Measurements from ENCODE around the gene CHRM1. TPM values are rescaled to one million over a fixed set of nuclear protein-coding genes. Genes with fewer than 3 reads are reported as not detected.
A peak's percentile ranks its signal among the peaks of the same experiment; 100 is the strongest.

CHRM1 gene
- total RNA-seq, 5 donors from 2014 or later (not counting 1 experiment from before 2014, with no cell fraction given): not detected

DNA sequence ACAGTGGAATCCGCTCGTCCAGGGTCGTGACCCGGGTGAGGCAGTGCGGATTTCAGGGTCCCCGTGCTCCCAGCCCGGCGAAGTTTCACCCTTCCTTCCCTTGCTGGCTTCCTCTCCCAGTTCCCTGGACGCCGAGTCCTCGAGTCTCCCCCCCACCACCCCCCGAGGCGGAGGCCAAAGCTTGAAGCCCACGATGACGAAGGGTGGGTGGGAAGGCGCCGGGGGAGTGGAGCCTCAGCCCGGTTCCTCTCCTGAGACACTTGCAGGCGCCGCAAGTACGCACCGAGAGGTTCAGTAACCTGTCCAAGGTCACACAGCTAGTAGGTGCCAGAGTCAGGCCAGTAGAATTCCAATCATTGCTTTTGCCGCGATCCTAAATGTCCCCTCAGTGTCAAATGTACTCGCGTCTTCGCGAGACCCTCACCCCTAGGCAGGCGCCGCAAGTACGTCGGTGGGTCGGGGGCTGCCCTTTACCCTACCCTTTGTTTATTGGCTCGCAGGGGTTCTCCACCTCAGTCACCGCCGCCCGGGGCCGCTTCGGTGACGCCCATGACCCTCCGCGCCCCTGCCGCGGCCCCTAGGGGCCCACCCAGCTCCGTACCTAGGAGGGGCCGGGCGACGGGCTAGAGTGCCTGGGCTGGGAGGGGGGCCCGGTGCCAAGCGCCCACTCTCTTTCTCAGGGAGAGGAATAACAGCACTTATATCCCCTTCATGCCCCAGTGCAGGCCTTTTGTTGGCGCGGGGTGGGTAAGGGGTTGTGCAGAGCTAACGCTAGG is 5.7 kb upstream of the CHRM1 start:
- no peaks in the 10 kb centered on the region for H3K36me3 Mint-ChIP-seq
- H3K4me1 Mint-ChIP-seq: peaks cover 24 to 36% (median 32%) of the 10 kb centered on the region in 3 donors
- no peak for DNase-seq
- Histone ChIP-seq H3K4me1 (ENCODE audit: control insufficient read depth in 1 of 2, extremely low read depth in 1 of 2, insufficient read depth in 2 of 2, low read length in 2 of 2) (peaks cover 0 to 42% of the 10 kb centered on the region in 2 experiments), H3K36me3 (ENCODE audit: control insufficient read depth in 2 of 2, extremely low read depth in 1 of 2, insufficient read depth in 1 of 2, low read length in 1 of 2) (no peaks in the 10 kb centered on the region), H3K27ac (ENCODE audit: low read length) (no peak overlapping the region), H3K4me3 (ENCODE audit: control insufficient read depth in 1 of 2, extremely low read depth in 1 of 2, low read length in 1 of 2) (no peak overlapping the region), H3K9me3 (no peaks in the 10 kb centered on the region), H3K27me3 (replicated peaks in 1 of 2; ENCODE audit: control insufficient read depth in 2 of 2, extremely low read depth in 1 of 2, insufficient read depth in 2 of 2, low read length in 1 of 2) (peaks cover 5 to 86% of the 10 kb centered on the region in 2 experiments)
- POLR2A ChIA-PET: interaction anchor here in 1 of 2 donors (0.6 kb wide), 1 partner anchor 422 kb away, joined by 3 read pairs; no protein-coding TSS in a partner anchor
- WGBS (ENCODE audit: insufficient coverage): 10% methylated on average over 45 of the region's 53 CpGs
- no peak for ATAC-seq (replicated peaks in 1 of 4)
- H3K27me3 Mint-ChIP-seq: peaks cover 62 to 80% of the 10 kb centered on the region in 2 donors
- CTCF ChIA-PET: interaction anchor here in 1 of 2 donors (0.6 kb wide), 1 partner anchor 46 kb away, joined by 3 read pairs; the partner anchor contains the start of gene SLC3A2
- H3K27ac Mint-ChIP-seq: no peak overlapping the region
- H3K4me3 Mint-ChIP-seq: peak overlapping the region in 1 of 3 donors; percentile 79
- no peaks in the 10 kb centered on the region for H3K9me3 Mint-ChIP-seq

DNA sequence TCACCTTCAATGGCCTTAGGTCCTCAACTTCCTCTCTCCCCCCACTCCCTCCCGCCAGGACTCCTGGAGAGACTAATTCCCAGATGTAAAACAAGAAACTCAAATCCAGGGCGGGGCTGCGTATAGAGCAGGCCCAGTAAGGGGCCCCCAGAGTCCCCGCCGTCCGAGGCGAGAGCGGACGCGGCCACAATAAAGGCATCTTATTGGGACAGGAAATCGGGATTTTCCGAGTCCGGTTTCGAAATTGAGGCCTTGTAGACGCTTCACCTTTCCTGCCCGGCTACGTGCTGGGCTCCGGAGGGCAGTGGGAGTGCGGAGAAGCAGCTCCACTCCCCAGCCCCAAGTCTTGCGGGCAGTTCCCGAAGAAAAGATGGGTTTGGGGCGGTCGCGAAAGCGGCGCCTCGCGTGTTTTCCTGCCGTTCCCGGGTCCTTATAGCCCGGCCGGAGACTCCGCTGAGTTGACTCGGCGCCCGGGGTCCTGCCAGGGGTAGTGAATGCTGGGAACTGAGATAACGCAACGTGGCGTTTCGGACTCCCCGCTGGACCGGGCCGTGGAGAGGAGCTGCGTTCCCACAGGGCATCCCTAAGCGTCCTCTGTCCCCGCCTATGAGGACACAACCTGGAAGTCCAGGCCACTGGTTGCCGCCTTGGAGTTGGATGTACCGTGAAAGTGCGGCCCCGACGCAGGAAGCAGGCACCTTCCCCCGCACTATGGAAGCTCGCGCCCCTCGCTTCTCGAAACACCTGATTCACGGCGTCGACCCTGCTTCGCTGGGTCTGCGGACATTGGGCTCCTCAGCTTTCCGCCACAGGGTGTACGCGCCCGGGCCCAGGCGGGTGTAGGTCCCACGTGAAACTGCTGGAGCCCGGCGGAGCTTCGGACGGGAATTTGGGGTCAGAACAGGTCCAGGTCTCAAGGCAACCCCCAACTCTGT is 4.8 kb upstream of the CHRM1 start:
- CTCF ChIA-PET: interaction anchor here in 1 of 2 donors (0.6 kb wide), 1 partner anchor 45 kb away, joined by 3 read pairs; the partner anchor contains the start of gene SLC3A2
- Mint-ChIP-seq H3K4me1 (peaks cover 24 to 36% (median 32%) of the 10 kb centered on the region in 3 donors), H3K9me3 (no peaks in the 10 kb centered on the region), H3K27me3 (peaks cover 58 to 76% of the 10 kb centered on the region in 2 donors), H3K4me3 (peak overlapping the region; percentile 53 to 79 (median 56)), H3K27ac (no peak overlapping the region), H3K36me3 (no peaks in the 10 kb centered on the region)
- POLR2A ChIA-PET: no interaction called here
- peak in 1 of 35 experiments; percentile 6 for DNase-seq
- ATAC-seq (replicated peaks in 1 of 4): peak in 1 of 4 experiments; percentile 23
- H3K27ac ChIP-seq (ENCODE audit: low read length): no peak overlapping the region
- no peaks in the 10 kb centered on the region for H3K9me3 ChIP-seq
- H3K4me3 ChIP-seq (ENCODE audit: control insufficient read depth in 1 of 2, extremely low read depth in 1 of 2, low read length in 1 of 2): peak overlapping the region; percentile 12 to 27
- peaks cover 5 to 92% of the 10 kb centered on the region in 2 experiments for H3K27me3 ChIP-seq (replicated peaks in 1 of 2; ENCODE audit: control insufficient read depth in 2 of 2, extremely low read depth in 1 of 2, insufficient read depth in 2 of 2, low read length in 1 of 2)
- H3K36me3 ChIP-seq (ENCODE audit: control insufficient read depth in 2 of 2, extremely low read depth in 1 of 2, insufficient read depth in 1 of 2, low read length in 1 of 2): no peaks in the 10 kb centered on the region
- peaks cover 0 to 42% of the 10 kb centered on the region in 2 experiments for H3K4me1 ChIP-seq (ENCODE audit: control insufficient read depth in 1 of 2, extremely low read depth in 1 of 2, insufficient read depth in 2 of 2, low read length in 2 of 2)
- 5% methylated on average over 66 of the region's 71 CpGs for WGBS (ENCODE audit: insufficient coverage)

DNA sequence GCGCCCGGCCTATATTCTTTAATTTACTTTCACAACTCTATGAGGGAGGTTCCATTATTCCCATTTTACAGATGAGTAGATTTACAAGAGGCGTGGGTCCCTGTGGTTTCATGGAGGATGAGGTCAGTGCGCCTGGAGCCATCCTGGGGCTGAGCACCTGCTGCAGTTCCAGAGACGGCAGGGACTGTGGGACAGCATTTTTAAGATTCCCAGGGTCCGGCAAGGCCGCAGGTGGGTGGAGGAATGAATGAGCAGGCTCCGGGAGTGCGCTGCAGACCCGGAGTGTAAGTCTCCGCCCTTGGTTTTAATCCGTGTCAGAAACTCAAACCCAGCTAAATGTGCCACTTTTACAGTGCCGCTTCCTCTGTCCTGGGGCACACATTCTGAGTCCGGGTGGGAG is 4.1 kb upstream of the CHRM1 start:
- 31% methylated on average over 12 of the region's 14 CpGs for WGBS (ENCODE audit: insufficient coverage)
- ChIA-PET POLR2A (interaction anchor here in 1 of 2 donors (0.7 kb wide), 1 partner anchor 535 kb away, joined by 3 read pairs; no protein-coding TSS in a partner anchor), CTCF (no interaction called here)
- Histone ChIP-seq H3K9me3 (no peaks in the 10 kb centered on the region), H3K4me1 (ENCODE audit: control insufficient read depth in 1 of 2, extremely low read depth in 1 of 2, insufficient read depth in 2 of 2, low read length in 2 of 2) (peaks cover 0 to 42% of the 10 kb centered on the region in 2 experiments), H3K27ac (ENCODE audit: low read length) (no peak overlapping the region), H3K27me3 (replicated peaks in 1 of 2; ENCODE audit: control insufficient read depth in 2 of 2, extremely low read depth in 1 of 2, insufficient read depth in 2 of 2, low read length in 1 of 2) (peaks cover 5 to 94% of the 10 kb centered on the region in 2 experiments), H3K4me3 (ENCODE audit: control insufficient read depth in 1 of 2, extremely low read depth in 1 of 2, low read length in 1 of 2) (no peak overlapping the region), H3K36me3 (ENCODE audit: control insufficient read depth in 2 of 2, extremely low read depth in 1 of 2, insufficient read depth in 1 of 2, low read length in 1 of 2) (no peaks in the 10 kb centered on the region)
- Mint-ChIP-seq H3K4me3 (peak overlapping the region; percentile 51 to 79 (median 53)), H3K4me1 (peaks cover 24 to 36% (median 32%) of the 10 kb centered on the region in 3 donors), H3K27ac (no peak overlapping the region), H3K36me3 (no peaks in the 10 kb centered on the region), H3K27me3 (peaks cover 53 to 75% of the 10 kb centered on the region in 2 donors), H3K9me3 (no peaks in the 10 kb centered on the region)
- ATAC-seq (replicated peaks in 1 of 4) (no peak), DNase-seq (no peak)

DNA sequence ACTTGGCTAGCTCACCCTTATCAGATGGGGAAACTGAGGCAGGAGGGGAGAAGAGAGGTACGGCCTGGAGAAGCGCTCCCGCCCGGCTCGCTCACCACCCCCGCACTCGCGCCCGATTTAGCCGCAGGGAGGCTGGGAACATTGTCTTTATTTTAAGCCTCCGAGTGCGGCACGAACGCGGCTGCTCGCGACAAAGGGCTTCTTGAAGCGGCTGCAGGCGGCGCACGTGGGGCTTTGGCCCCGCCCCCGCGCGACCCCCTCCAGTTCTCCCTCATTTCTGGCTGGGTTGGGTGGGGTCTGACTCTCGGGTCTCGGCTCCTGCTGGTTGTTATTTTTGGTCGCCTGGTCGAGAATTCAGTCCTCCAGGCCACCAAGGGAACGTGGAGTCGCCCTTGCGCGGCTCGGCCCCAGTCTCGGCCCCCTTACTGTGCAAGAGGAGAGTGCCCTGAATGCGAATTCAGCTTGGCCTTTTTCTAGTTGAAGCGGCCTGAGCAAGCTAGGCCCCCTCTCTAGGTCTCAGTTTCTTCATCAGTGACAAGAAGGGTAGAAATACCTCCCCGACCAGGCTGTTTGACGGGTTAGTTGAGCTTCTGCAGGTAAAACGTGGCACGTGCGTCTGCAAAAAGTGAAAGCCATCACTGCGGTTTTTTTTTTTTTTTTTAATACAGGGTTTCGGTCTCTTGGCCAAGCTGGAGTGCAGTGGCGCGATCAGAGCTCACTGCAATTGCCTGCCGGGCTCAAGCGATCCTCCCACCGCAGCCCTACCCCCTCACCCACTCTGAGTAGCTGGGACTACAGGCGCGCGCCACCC is 2.6 kb upstream of the CHRM1 start:
- ATAC-seq (replicated peaks in 1 of 4) (peak in 2 of 4 experiments; percentile 22 to 66), DNase-seq (peak in 27 of 35 experiments; percentile 3 to 53 (median 28))
- H3K4me1 ChIP-seq (ENCODE audit: control insufficient read depth in 1 of 2, extremely low read depth in 1 of 2, insufficient read depth in 2 of 2, low read length in 2 of 2): peaks cover 0 to 42% of the 10 kb centered on the region in 2 experiments
- no peaks in the 10 kb centered on the region for H3K36me3 ChIP-seq (ENCODE audit: control insufficient read depth in 2 of 2, extremely low read depth in 1 of 2, insufficient read depth in 1 of 2, low read length in 1 of 2)
- Mint-ChIP-seq H3K4me3 (peak overlapping the region; percentile 69 to 79 (median 73)), H3K27me3 (peaks cover 52 to 71% of the 10 kb centered on the region in 2 donors), H3K27ac (peak overlapping the region in 1 of 2 donors; percentile 8), H3K36me3 (no peaks in the 10 kb centered on the region), H3K4me1 (peaks cover 24 to 36% (median 32%) of the 10 kb centered on the region in 3 donors), H3K9me3 (no peaks in the 10 kb centered on the region)
- H3K9me3 ChIP-seq: no peaks in the 10 kb centered on the region
- WGBS (ENCODE audit: insufficient coverage): 4% methylated on average over 36 of the region's 52 CpGs
- ChIA-PET POLR2A (interaction anchor here in 1 of 2 donors (0.5 to 0.6 kb wide), 2 partner anchors 17 to 372 kb away, joined by 4 to 5 read pairs; no protein-coding TSS in a partner anchor), CTCF (interaction anchor here in 1 of 2 donors (0.6 to 0.7 kb wide), 3 partner anchors 17 to 353 kb away, joined by 3 to 6 read pairs (median 4); partner anchors contain the start of gene INTS5)
- H3K4me3 ChIP-seq (ENCODE audit: control insufficient read depth in 1 of 2, extremely low read depth in 1 of 2, low read length in 1 of 2): peak overlapping the region; percentile 30 to 58
- peaks cover 5 to 94% of the 10 kb centered on the region in 2 experiments for H3K27me3 ChIP-seq (replicated peaks in 1 of 2; ENCODE audit: control insufficient read depth in 2 of 2, extremely low read depth in 1 of 2, insufficient read depth in 2 of 2, low read length in 1 of 2)
- no peak overlapping the region for H3K27ac ChIP-seq (ENCODE audit: low read length)

DNA sequence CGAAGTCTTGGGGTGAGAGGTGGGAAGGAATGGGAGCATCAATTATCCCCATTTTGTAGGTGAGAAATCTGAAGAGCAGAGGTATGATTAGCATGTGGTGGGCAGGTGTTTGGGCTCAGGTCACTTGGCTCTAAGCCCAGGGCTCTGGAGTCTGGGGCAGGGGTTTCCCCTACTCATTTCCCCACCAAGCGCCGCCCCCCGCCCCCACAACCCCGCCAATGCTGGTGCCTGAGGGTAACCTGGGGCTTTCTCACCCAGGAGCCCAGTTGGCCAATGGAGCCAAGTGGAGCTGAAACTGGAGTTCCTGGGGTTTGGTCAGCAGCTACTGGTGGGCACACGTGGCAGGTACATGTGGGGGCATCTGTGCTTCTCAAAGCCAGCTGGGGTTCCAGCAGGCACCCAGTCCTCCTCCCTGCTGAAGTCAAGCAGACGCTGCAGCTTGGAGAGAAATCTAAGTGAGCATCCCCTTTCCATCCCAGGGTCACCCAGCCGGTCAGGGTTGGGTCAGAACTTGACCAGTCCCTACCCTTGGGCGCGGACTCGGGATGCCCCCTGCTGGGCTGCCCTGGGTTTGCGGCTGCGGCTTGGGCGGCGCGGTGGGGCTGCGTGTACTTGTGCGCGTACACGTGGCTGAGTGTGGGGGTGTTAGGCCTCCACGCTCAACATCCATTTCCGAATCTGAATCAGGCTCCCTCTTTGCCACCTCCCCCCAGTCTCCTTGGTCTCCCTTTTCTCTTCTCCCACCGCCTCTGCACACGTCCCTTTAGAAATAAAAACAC is 1.7 kb upstream of the CHRM1 start:
- ATAC-seq (replicated peaks in 1 of 4) (peak in 1 of 4 experiments; percentile 42), DNase-seq (peak in 3 of 35 experiments; percentile 9 to 15 (median 13))
- peaks cover 0 to 42% of the 10 kb centered on the region in 2 experiments for H3K4me1 ChIP-seq (ENCODE audit: control insufficient read depth in 1 of 2, extremely low read depth in 1 of 2, insufficient read depth in 2 of 2, low read length in 2 of 2)
- no peak overlapping the region for H3K4me3 ChIP-seq (ENCODE audit: control insufficient read depth in 1 of 2, extremely low read depth in 1 of 2, low read length in 1 of 2)
- H3K4me3 Mint-ChIP-seq: peak overlapping the region; percentile 18 to 79 (median 58)
- peaks cover 49 to 67% of the 10 kb centered on the region in 2 donors for H3K27me3 Mint-ChIP-seq
- H3K36me3 ChIP-seq (ENCODE audit: control insufficient read depth in 2 of 2, extremely low read depth in 1 of 2, insufficient read depth in 1 of 2, low read length in 1 of 2): no peaks in the 10 kb centered on the region
- CTCF ChIA-PET: interaction anchor here in 1 of 2 donors (0.7 to 1.3 kb wide), 3 partner anchors 16 to 1842 kb away, joined by 3 to 7 read pairs (median 6); no protein-coding TSS in a partner anchor
- H3K27me3 ChIP-seq (replicated peaks in 1 of 2; ENCODE audit: control insufficient read depth in 2 of 2, extremely low read depth in 1 of 2, insufficient read depth in 2 of 2, low read length in 1 of 2): peaks cover 3 to 91% of the 10 kb centered on the region in 2 experiments
- H3K36me3 Mint-ChIP-seq: no peaks in the 10 kb centered on the region
- H3K9me3 Mint-ChIP-seq: no peaks in the 10 kb centered on the region
- POLR2A ChIA-PET: no interaction called here
- peaks cover 24 to 36% (median 32%) of the 10 kb centered on the region in 3 donors for H3K4me1 Mint-ChIP-seq
- no peak overlapping the region for H3K27ac ChIP-seq (ENCODE audit: low read length)
- H3K9me3 ChIP-seq: no peaks in the 10 kb centered on the region
- 46% methylated on average over 5 of the region's 24 CpGs for WGBS (ENCODE audit: insufficient coverage)
- H3K27ac Mint-ChIP-seq: no peak overlapping the region

Data from T-cell (primary cell).